AG04449 (cell line): ENCODE measurements around the gene HOXC9.

Source experiments
- CTCF ChIA-PET: fragments of 350-600 bp; formaldehyde crosslinking; extraction: SDS; loops from one replicate; lab custom pipeline; 2021; ENCODE audit warnings: antibody characterized with exemption; lab: Yijun Ruan, JAX
- POLR2A ChIA-PET: fragments of 400-600, 350-600 bp; formaldehyde crosslinking; extraction: SDS; loops from one replicate; lab custom pipeline; 2020; ENCODE audit warnings: antibody characterized with exemption, inconsistent platforms; lab: Yijun Ruan, JAX
- DNase-seq: peaks from one replicate; pipeline ENCODE4 v3.0.0-alpha.2; 2010; ENCODE audit warnings: low read depth, low spot score
- H3K4me3 ChIP-seq: 2 replicates; pipeline ENCODE4 v1.5.1; 2011; ENCODE audit warnings: low read depth, mild to moderate bottlenecking, control low read depth, low read length
- TF ChIP-seq, protein P1 (sequence below): IDR thresholded peaks from one replicate; pipeline ENCODE4 v1.5.1; 2011; ENCODE audit warnings: mild to moderate bottlenecking, moderate library complexity, low read length, control low read depth, inconsistent platforms; ENCODE audit not compliant: insufficient read depth; ENCODE audit errors: missing control alignments

Gene HOXC9

DNA sequence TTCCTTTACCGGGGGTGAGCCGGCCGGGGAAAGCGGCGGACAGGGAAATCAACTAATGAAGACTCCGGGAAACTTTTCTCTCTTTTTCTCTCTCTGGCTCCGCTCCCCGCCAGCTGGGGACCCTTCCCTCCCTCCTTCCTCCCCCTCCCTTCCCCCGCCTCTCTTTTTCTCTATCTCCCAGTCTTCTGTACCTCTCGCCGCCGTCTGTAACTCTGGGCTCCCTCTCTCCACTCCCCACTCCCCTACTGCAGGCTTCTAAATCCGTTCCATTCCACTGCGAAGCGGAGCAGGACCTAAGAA is 33.9 kb upstream of the HOXC9 start:
- TF ChIP-seq, protein P1, sequence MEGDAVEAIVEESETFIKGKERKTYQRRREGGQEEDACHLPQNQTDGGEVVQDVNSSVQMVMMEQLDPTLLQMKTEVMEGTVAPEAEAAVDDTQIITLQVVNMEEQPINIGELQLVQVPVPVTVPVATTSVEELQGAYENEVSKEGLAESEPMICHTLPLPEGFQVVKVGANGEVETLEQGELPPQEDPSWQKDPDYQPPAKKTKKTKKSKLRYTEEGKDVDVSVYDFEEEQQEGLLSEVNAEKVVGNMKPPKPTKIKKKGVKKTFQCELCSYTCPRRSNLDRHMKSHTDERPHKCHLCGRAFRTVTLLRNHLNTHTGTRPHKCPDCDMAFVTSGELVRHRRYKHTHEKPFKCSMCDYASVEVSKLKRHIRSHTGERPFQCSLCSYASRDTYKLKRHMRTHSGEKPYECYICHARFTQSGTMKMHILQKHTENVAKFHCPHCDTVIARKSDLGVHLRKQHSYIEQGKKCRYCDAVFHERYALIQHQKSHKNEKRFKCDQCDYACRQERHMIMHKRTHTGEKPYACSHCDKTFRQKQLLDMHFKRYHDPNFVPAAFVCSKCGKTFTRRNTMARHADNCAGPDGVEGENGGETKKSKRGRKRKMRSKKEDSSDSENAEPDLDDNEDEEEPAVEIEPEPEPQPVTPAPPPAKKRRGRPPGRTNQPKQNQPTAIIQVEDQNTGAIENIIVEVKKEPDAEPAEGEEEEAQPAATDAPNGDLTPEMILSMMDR: no peak
- no peak for DNase-seq
- peak overlapping the region; percentile 73 for H3K4me3 ChIP-seq
- CTCF ChIA-PET: interaction anchor here (0.9 to 3.8 kb wide), 4 partner anchors 23 to 289 kb away, joined by 3 to 13 read pairs (median 4); no protein-coding TSS in a partner anchor
- POLR2A ChIA-PET: no interaction called here

DNA sequence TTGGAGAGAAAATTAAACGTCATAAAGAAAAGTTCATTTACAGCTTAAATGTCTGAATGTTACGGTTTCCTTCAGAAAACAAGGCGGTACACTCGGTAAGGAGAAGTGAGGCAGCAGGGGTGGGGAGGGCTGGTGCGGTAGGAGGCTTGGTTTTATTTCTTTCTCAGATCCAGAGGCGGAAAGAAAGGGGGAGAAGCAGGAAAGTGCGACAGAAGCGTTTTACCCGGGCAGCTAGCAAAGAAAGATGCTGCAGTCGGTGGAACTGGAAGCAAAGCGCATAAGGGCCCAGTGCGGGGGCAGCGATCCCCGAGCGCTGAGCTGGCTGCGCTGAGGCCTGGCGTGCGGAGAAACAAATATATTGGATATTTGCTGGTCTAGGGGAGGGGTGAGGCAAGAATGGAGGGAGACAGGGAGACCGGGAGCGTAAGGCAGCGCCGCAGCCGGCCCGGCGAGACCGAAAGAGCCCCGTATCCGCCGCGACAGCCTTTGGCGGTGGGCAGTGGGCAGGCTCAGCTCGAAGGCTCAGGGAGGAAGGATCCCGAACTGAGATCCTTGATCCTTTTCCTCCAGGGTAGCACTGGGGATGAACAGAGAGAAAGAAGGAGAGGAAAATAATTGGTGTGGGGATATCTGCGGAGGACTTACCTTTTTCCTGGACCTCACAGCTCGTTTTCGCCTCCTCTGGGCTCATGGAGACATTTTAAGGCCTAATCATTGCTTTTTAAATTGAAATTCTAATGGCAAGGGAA is 33.4 kb upstream of the HOXC9 start:
- CTCF ChIA-PET: interaction anchor here (0.9 to 3.8 kb wide), 4 partner anchors 9 to 289 kb away, joined by 3 to 13 read pairs (median 5); no protein-coding TSS in a partner anchor
- TF ChIP-seq, protein P1: no peak

DNA sequence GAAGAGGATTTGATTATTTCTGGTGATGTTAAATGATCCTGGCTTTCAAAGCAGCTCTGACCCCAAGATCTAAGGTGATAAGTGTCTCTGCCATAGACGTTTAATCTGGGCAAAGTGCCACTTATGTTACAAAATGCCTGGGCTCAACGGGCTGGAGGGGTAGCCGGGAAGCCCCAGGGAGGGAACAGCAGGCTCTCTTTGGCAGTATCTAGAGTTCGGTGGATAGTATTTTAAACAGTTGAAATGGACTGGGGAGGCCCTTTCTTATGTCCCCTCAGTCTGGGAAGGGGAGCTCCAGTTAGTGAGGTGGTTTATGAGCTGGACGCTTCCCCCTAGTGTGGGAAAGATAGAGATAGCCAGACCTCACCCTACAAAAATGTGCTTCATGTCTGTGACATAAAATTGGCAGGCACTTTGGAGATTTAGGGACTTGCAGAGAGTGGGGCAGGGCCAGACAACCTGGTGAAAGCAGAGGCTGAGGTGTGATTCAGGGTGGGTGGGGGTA is 32.5 kb upstream of the HOXC9 start:
- POLR2A ChIA-PET: interaction anchor here (1.0 kb wide), 1 partner anchor 9 kb away, joined by 4 read pairs; no protein-coding TSS in a partner anchor
- peak overlapping the region; percentile 73 for H3K4me3 ChIP-seq
- TF ChIP-seq, protein P1: no peak
- no peak for DNase-seq
- CTCF ChIA-PET: interaction anchor here (1.0 to 3.8 kb wide), 5 partner anchors 9 to 249 kb away, joined by 3 to 13 read pairs (median 5); no protein-coding TSS in a partner anchor

More for the DNA sequence above, 33.4 kb upstream of the HOXC9 start:
- H3K4me3 ChIP-seq: peak overlapping the region; percentile 73
- no peak for DNase-seq
- POLR2A ChIA-PET: no interaction called here

DNA sequence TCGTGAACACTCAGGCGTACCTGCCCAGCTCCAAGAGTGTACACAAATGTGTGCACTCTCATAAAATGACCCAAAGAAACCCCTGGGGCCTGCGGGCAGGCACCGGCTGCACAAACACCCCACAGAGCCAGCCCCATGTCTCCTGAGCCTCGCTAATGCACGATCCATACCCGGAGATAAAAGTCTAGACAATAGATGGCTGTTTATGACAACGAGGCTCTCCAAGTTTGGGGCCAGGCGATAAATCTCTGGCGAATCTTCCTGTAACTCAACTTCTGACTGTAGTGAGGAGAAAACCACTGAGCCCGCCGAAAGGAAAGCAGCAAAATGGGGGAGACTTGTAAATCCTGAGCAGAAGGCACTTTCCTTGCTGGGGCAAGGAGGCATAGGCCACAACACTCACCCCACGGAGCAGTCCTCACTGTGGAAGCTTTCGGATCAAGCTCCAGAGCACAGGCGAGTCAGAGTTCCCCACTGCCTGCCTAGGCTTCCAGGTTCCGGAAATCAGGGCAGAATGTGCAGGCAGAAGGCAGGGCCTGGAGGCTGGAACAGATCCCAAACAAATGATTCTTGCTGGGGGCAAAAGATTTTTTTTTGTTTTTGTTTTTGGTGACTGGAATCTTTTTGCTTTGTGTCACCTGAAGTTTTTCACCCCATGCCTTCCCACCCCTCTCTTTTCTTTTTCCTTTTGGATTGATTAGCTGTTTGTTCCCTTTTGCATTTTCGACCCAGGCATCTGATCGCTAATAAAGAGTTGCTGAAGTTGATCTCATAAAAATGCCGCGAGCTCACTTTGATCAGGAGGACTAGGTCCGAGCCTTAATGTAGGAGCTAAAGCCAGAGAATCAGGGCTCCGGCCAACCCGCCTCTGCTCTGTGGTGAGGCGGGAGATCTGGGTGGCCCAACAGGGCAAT is 31.5 kb upstream of the HOXC9 start:
- H3K4me3 ChIP-seq: peak overlapping the region; percentile 73
- ChIA-PET POLR2A (interaction anchor here (0.6 to 0.9 kb wide), 3 partner anchors 23 to 1037 kb away, joined by 3 to 6 read pairs (median 3); no protein-coding TSS in a partner anchor), CTCF (interaction anchor here (0.9 to 2.0 kb wide), 5 partner anchors 17 to 248 kb away, joined by 3 to 8 read pairs (median 3); partner anchors contain the start of gene HOXC10)
- TF ChIP-seq, protein P1: no peak
- DNase-seq: no peak

DNA sequence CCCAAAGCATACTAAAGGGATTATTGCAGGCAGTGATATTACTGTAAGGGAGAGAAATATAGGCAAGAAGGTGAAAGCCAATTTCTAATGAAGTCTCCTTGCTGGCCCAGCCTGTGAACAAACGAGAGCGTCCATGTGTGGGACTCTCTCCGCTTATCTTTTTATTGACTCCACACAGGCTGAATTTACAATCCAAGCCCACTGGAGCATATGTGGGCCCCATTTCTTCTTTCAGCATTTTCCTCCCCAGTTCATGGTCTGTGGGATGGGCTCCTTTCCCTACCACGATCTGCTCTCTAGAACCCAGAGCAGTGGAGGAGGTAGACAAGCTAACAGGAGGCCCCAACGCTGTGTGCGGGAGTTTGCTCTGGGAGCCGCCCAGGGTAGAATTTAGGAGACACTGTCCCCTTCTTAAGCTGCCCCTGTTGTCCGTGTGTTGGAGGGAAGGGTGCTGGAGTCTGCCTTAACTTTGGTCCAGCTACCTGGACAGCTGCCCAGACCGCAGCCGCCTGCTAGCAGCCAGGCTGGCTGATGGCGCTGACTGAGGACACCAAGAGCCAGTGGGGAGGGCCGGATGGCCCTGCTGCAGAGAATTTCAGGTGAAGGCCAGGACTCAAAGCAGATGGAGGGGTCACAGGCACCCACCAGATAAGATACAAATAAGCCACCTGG is 30.2 kb upstream of the HOXC9 start:
- H3K4me3 ChIP-seq: peak overlapping the region; percentile 73
- DNase-seq: no peak
- TF ChIP-seq, protein P1: no peak
- CTCF ChIA-PET: interaction anchor here (1.1 to 2.8 kb wide), 3 partner anchors 8 to 223 kb away, joined by 3 to 8 read pairs (median 7); no protein-coding TSS in a partner anchor
- POLR2A ChIA-PET: no interaction called here
